ENCODE data around the gene TAB2.

- TF ChIP-seq CTCF (conservative IDR thresholded peaks at IDR 0.05; ENCODE audit: low read depth, low read length) (no peak), EZH2phosphoT487 (IDR thresholded peaks at IDR 0.05; ENCODE audit: borderline replicate concordance, low read length) (no peak)
Measured at GRCh38 chr6:149389509-149390297, 72.2 kb downstream of the TAB2 start.
